ENCODE results near the gene EMILIN2.
"Not testable (repeated sequence)": the region's sequence is repeated elsewhere in the genome, so short reads cannot be mapped to it uniquely, and the experiment has no call there.

EMILIN2 gene

DNA sequence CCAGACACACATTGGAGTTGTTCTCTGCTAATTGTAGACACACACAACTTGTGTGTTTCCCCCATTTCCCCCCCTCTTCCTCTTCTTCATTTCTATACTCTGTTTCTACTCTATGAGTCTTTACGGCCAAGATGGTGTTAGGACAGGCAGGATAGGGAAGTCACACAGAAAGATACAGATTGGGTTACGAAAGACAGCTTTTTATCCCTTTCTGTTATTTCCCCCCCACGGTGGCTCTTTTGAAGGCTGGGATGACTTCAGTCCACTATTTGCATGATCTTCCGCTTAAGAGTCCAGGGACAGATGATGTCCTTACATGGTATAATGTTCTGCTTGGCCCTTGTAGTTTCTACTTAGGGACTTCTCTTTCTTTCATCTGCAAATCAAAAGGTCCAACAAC lies 1.6 kb upstream of the EMILIN2 start:
- no peak for DNase-seq (ENCODE audit: low spot score)

GRCh38 chr18:2847317-2848246 lies 776 bp downstream of the EMILIN2 start:
- no peak for DNase-seq (ENCODE audit: low spot score)

DNA sequence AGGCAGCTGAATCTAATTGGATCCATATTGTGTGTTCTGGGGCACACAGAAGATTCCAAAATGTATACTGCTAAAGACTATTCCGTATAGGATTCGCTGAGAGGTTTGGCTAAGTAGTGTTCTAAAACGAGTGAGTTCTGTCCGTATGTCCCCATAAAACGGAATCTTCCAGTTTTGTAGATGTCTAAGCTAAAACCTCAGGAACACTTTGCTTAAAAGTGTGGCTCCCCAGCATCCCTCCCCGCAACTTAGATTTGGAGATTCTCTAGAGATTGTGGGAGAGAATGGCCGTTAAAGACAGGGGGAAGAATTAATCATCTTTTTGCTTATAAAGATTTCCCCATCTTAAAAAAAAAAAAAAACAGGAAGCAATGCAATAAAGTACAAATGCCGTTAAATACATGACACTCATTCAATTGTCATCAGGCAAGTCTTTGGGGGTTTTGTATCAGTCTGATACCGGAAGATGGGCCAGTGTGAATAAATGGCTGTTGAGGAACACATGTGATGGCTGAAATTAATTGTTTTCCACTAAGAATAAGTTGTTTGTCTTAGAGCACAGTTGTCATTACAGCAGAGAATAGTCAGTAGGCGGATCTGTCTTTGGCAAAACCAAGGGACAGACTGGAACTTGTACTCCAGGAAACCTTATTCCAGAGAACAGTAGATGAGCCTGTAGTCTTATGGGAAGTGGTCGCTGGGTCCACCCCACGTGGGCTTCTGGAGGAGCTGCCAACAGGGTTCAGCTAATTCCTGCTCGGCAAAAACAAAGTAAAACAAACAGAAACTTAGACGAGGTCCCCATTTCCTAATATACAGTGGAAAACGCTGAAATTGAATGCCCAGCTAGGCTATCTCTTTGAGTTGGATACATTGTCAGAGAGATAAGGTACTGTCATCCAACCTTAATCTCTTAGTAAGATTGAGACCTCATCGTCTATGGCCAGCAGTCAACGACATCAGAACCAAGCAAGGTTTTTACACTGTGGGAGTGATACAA lies 1.7 kb downstream of the EMILIN2 start:
- no peak for DNase-seq (ENCODE audit: low spot score)

DNA sequence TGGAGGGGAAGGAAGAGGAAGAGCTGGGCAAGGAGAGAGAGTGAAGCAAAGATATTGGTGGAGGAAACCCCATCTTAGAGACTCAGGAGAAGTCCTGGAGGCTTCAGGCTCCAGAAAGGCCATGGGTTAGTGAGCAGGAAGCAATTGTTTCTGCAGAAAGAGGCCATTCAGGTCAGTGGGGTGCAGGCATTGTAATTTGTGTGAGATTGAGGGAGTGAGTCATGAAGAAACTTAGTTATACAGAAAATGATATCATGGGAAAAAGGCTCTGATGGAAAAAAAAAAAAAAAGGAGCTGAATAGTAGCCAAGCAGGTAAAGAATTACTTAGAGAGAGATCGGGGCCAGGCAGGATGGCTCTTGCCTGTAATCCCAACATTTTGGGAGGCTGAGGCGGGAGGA lies 4.0 kb downstream of the EMILIN2 start:
- DNase-seq (ENCODE audit: low spot score): no peak

DNA sequence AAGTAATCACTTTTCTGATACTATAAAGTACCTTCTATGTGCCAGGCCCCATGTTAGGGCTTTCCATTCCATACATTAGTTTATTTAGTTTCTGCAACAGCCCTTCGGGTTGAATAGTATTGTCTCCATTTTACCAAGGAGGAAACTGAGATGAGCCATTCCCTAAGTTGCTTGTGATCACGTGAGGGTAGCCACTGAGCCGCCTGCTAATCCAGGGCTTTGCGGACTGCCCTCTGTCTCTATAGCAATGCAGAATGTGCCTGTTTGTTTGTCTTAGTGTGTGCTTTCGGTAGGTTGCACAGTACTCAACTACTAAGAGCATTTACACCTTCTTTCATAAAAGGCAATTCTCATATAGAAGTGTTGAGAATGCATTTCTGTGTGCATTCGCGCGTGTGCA lies 5.0 kb downstream of the EMILIN2 start:
- no peak for DNase-seq (ENCODE audit: low spot score)

DNA sequence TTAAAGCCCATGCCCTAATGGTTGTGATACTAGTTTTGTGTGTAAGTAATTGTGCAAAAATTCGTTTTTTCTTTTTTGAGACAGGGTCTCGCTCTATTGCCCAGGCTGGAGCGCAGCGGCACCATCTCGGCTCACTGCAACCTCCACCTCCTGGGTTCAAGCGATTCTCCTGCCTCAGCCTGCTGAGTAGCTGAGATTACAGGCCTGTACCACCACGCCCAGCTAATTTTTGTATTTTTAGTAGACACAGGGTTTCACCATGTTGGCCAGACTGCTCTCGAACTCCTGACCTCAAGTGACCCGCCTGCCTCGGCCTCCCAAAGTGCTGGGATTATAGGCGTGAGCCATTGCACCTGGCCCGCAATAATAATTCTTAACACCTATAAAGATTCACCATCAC lies 5.7 kb downstream of the EMILIN2 start:
- DNase-seq (ENCODE audit: low spot score): not testable (repeated sequence)

- no peak for DNase-seq (ENCODE audit: low spot score)
Observed at GRCh38 chr18:2853173-2853925, 6.5 kb downstream of the EMILIN2 start.

GRCh38 chr18:2853926-2854664 lies 7.3 kb downstream of the EMILIN2 start:
- DNase-seq (ENCODE audit: low spot score): no peak

DNA sequence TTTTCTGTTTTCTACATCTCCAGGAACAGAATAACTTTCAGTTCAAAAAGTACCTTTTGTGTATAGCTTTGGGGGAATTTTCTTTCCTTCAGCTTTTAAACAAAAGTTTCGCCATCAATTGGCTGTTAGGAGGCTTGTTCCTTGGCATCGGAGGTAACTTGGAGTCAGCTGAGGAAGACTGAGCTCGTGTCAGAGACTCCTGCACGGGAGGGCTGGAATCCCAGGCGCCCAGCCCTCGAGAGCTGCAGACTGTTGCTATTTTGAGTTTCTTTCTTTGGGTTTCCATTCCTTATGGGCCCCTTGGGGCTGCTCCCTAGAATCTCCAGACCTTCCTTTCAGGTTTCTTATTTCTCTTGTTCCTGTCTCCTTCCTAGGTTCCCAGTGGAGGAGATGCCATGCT lies 8.1 kb downstream of the EMILIN2 start:
- DNase-seq (ENCODE audit: low spot score): no peak

DNA sequence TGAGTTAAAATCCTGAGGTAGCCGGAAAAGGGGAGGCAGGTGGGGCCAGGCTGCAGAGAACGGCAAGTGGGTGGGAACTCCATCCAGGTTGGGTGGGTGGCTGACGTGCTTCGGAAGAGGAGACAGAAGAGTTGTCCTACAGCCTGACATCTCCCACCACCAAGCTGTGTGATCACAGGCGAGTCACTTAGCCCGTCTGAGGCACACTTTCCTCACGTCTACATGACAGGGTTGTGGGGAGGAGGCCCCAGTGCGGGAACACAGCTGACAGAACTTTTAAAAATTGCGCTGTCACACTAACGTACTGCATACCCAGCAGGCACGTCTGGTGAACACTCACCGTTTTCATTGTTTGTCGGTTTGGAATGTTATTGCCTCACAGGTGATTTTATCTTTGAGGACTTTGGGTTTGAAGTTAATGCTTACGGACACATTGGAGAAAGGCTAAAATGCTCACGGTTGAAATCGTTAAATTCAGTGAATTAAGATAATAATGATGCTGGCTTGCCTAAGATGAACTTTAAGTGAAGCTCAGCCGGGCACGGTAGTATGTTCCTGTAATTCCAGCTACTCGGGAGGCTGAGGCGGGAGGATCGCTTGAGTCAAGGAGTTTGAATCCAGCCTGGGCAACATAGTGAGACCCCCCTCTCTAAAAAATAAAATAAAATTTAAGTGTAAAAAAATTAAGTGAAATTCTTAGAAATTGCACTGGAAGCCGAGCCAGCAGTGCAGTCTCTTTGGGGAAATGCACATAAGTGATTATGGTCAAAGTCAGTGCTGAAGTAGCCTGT lies 8.9 kb downstream of the EMILIN2 start:
- DNase-seq (ENCODE audit: low spot score): no peak

- DNase-seq (ENCODE audit: low spot score): no peak
Observed at GRCh38 chr18:2856547-2857170, 9.9 kb downstream of the EMILIN2 start.

- DNase-seq (ENCODE audit: low spot score): no peak
Observed at GRCh38 chr18:2857491-2858131, 10.8 kb downstream of the EMILIN2 start.

DNA sequence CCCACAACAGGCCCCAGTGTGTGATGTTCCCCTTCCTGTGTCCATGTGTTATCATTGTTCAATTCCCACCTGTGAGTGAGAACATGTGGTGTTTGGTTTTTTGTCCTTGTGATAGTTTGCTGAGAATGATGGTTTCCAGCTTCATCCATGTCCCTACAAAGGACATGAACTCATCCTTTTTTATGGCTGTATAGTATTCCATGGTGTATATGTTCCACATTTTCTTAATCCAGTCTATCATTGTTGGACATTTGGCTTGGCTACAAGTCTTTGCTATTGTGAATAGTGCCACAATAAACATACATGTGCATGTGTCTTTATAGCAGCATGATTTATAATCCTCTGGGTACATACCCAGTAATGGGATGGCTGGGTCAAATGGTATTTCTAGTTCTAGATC lies 13.6 kb downstream of the EMILIN2 start:
- not testable (repeated sequence) for DNase-seq (ENCODE audit: low spot score)

- DNase-seq (ENCODE audit: low spot score): not testable (repeated sequence)
Observed at GRCh38 chr18:2863997-2864396, 17.2 kb downstream of the EMILIN2 start.

- DNase-seq (ENCODE audit: low spot score): not testable (repeated sequence)
Observed at GRCh38 chr18:2866465-2866864, 19.7 kb downstream of the EMILIN2 start.

DNA sequence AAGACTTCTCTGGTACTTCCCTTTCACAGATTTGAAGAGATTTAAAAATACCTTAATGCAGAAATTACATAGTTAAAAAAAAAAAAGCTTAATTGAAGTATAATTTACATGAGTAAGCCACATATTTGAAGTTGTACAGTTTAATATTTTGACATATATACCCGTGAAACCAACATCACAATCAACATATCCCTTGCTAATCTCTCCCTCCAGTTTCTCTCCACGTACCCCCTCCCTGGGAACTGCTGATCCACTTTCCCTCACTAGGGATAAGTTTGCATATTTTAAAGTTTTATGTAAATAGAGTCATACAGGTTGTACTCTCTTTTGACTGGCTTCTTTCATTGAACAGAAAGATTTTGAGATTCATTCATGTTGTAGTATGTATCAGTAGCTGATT lies 22.4 kb downstream of the EMILIN2 start:
- no peak for DNase-seq (ENCODE audit: low spot score)

GRCh38 chr18:2871111-2871720 lies 24.4 kb downstream of the EMILIN2 start:
- no peak for DNase-seq (ENCODE audit: low spot score)

GRCh38 chr18:2872095-2872494 lies 25.3 kb downstream of the EMILIN2 start:
- no peak for DNase-seq (ENCODE audit: low spot score)

DNA sequence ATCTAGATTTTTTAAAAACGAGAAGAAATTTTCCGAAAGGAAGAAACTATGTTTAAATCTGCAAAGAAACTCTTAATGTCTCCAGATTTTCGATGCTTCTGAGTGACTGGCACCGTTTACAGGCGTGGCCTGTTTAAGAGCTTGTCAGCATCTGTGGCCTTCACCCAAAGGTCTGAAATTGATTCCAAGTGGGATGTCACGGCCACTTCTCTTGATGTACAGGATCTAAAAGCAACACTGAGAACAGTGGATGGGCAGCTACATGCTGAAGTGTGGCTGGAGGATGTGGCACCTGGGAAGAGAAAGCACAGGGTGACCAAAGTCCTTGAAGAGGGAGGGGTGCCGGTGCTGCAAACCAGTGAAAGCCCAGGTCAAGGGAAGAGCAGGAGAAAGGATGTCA lies 28.0 kb downstream of the EMILIN2 start:
- DNase-seq (ENCODE audit: low spot score): no peak

Data from CD4-positive, alpha-beta T cell treated with Interleukin-2 at 100 ng/mL for 4 hours (primary cell).